HL-60 (cell line): ENCODE results near the gene NIT1.

Source experiments
- CTCF ChIP-seq: IDR thresholded peaks from one replicate; pipeline ENCODE4 v1.5.1; 2011; ENCODE audit warnings: low read length, control low read depth, inconsistent platforms; ENCODE audit not compliant: insufficient read depth
- POLR2AphosphoS5 ChIP-seq: IDR thresholded peaks from 2 replicates; pipeline ENCODE4 v1.6.1; 2012; ENCODE audit warnings: low read depth

- TF ChIP-seq CTCF (no peak), POLR2AphosphoS5 (no peak)
These were observed 5.1 kb downstream of the NIT1 start for GRCh38 chr1:161122967-161123366.
